Measurements from ENCODE around the gene CS. TPM values are rescaled to one million over a fixed set of nuclear protein-coding genes. Genes with fewer than 3 reads are reported as not detected.

CS gene
- polyA plus RNA-seq, 1 donor from 2014 or later: 65.7 TPM

GRCh38 chr12:56297400-56297799 is 2.7 kb downstream of the CS start:
- H3K4me2 ChIP-seq (ENCODE audit: low read length): no peak overlapping the region
- no peaks in the 10 kb centered on the region for H4K20me1 ChIP-seq (ENCODE audit: insufficient read depth)
- H3K36me3 ChIP-seq (ENCODE audit: insufficient read depth, low read length): no peaks in the 10 kb centered on the region
- no peaks in the 10 kb centered on the region for H3K9me3 ChIP-seq (ENCODE audit: low read length)
- H3K27ac ChIP-seq (ENCODE audit: low read length): no peak overlapping the region
- H3K79me2 ChIP-seq (replicated peaks; ENCODE audit: insufficient read depth, low read length): peaks cover 26% of the 10 kb centered on the region
- H2AFZ ChIP-seq (ENCODE audit: low read depth, low read length): no peak overlapping the region
- no peak for TF ChIP-seq EZH2 (IDR thresholded peaks at IDR 0.05; ENCODE audit: borderline replicate concordance, insufficient read depth, low read length, poor library complexity, severe bottlenecking)
- no peak for TF ChIP-seq MXI1 (conservative IDR thresholded peaks at IDR 0.05; ENCODE audit: poor library complexity, severe bottlenecking)
- TF ChIP-seq REST (IDR thresholded peaks at IDR 0.05; ENCODE audit: borderline replicate concordance): no peak
- no peak for TF ChIP-seq TAF1 (IDR thresholded peaks at IDR 0.05; ENCODE audit: low read depth)
- TF ChIP-seq EP300 (conservative IDR thresholded peaks at IDR 0.05; ENCODE audit: poor library complexity, severe bottlenecking): no peak
- TF ChIP-seq POLR2AphosphoS5 (IDR thresholded peaks at IDR 0.05): no peak
- H3K4me3 ChIP-seq (ENCODE audit: low read length): no peak overlapping the region
- H3K27me3 ChIP-seq (ENCODE audit: insufficient read depth, low read depth, low read length): no peaks in the 10 kb centered on the region
- H3F3A ChIP-seq (ENCODE audit: insufficient read depth, low read length, poor library complexity, severe bottlenecking): no peaks in the 10 kb centered on the region
- no peak overlapping the region for H3K9ac ChIP-seq (ENCODE audit: low read length)
- H3K9me2 ChIP-seq (ENCODE audit: insufficient read depth, low read length): no peaks in the 10 kb centered on the region

- Histone ChIP-seq H3K4me2 (ENCODE audit: low read length) (no peak overlapping the region), H3K9ac (ENCODE audit: low read length) (no peak overlapping the region), H2AFZ (ENCODE audit: low read depth, low read length) (no peak overlapping the region), H3K36me3 (ENCODE audit: insufficient read depth, low read length) (no peaks in the 10 kb centered on the region), H4K20me1 (ENCODE audit: insufficient read depth) (no peaks in the 10 kb centered on the region), H3K27ac (ENCODE audit: low read length) (no peak overlapping the region), H3K9me2 (ENCODE audit: insufficient read depth, low read length) (no peaks in the 10 kb centered on the region), H3K79me2 (replicated peaks; ENCODE audit: insufficient read depth, low read length) (peaks cover 32% of the 10 kb centered on the region), H3K9me3 (ENCODE audit: low read length) (no peaks in the 10 kb centered on the region), H3K27me3 (ENCODE audit: insufficient read depth, low read depth, low read length) (no peaks in the 10 kb centered on the region), H3F3A (ENCODE audit: insufficient read depth, low read length, poor library complexity, severe bottlenecking) (no peaks in the 10 kb centered on the region), H3K4me3 (ENCODE audit: low read length) (no peak overlapping the region)
- TF ChIP-seq RAD21 (conservative IDR thresholded peaks at IDR 0.05) (no peak), SMC3 (conservative IDR thresholded peaks at IDR 0.05; ENCODE audit: poor library complexity) (no peak), EZH2 (IDR thresholded peaks at IDR 0.05; ENCODE audit: borderline replicate concordance, insufficient read depth, low read length, poor library complexity, severe bottlenecking) (no peak), CTCF (IDR thresholded peaks at IDR 0.05; ENCODE audit: poor library complexity, severe bottlenecking) (no peak), MXI1 (conservative IDR thresholded peaks at IDR 0.05; ENCODE audit: poor library complexity, severe bottlenecking) (no peak), TAF1 (IDR thresholded peaks at IDR 0.05; ENCODE audit: low read depth) (no peak), EP300 (conservative IDR thresholded peaks at IDR 0.05; ENCODE audit: poor library complexity, severe bottlenecking) (no peak), REST (IDR thresholded peaks at IDR 0.05; ENCODE audit: borderline replicate concordance) (no peak), POLR2AphosphoS5 (IDR thresholded peaks at IDR 0.05) (no peak)
These were observed 3.8 kb downstream of the CS start for GRCh38 chr12:56296295-56296694.
